ENCODE results near the gene KIAA1755. TPM values are rescaled to one million over a fixed set of nuclear protein-coding genes. Genes with fewer than 3 reads are reported as not detected.

The KIAA1755 gene
- total and polyA plus RNA-seq, 2 of the 4 experiments (the other 2 are of a cell fraction) = 2.5 to 5.1 TPM

GRCh38 chr20:38216201-38216600 lies 44.3 kb downstream of the KIAA1755 start:
- Histone ChIP-seq H3K14ac (replicated peaks; ENCODE audit: low read depth, low read length) (no peak overlapping the region), H3K18ac (ENCODE audit: low read depth, low read length) (0 out of 2 replicates have a peak overlapping the region, but pooled peaks have one; percentile 14), H3K27me3 (ENCODE audit: control insufficient read depth, insufficient read depth, low read length) (no peaks in the 10 kb centered on the region), H3K36me3 (ENCODE audit: control insufficient read depth, insufficient read depth, low read length) (no peaks in the 10 kb centered on the region), H4K8ac (ENCODE audit: low read depth in 2 of 2, low read length in 2 of 2) (peak overlapping the region; percentile 53 to 91; a peak in 3 of 4 replicates), H3K79me1 (ENCODE audit: low read depth in 1 of 2, low read length in 2 of 2) (peaks cover 0 to 35% of the 10 kb centered on the region in 2 experiments; a peak in 2 of 4 replicates), H2BK120ac (ENCODE audit: low read depth, low read length) (peak overlapping the region; percentile 83), H2BK20ac (ENCODE audit: low read depth, low read length) (peak overlapping the region; percentile 75), H2AK5ac (ENCODE audit: low read depth, low read length) (peak overlapping the region; percentile 92), H4K5ac (ENCODE audit: low read depth, low read length) (peak overlapping the region; percentile 30), H3K23ac (ENCODE audit: low read depth, low read length) (no peak overlapping the region), H3K9me3 (ENCODE audit: control insufficient read depth, insufficient read depth, low read length) (no peaks in the 10 kb centered on the region), H4K91ac (ENCODE audit: insufficient read depth, low read depth, low read length) (peak overlapping the region; percentile 100), H2AK9ac (replicated peaks; ENCODE audit: low read depth, low read length, poor library complexity) (peak overlapping the region; percentile 18), H3K4me2 (ENCODE audit: low read depth, low read length) (no peak overlapping the region), H3K9ac (ENCODE audit: low read depth, low read length) (no peak overlapping the region), H3K4me1 (ENCODE audit: control insufficient read depth, insufficient read depth, low read length) (peaks cover 22% of the 10 kb centered on the region), H2BK15ac (ENCODE audit: low read depth, low read length) (peak overlapping the region; percentile 93; the same call in 2 of the 3 replicates), H3K27ac (ENCODE audit: insufficient read depth, low read length) (peak overlapping the region; percentile 25; the same call in 1 of the 2 replicates), H3K4me3 (ENCODE audit: insufficient read depth, low read depth, low read length) (no peak overlapping the region), H3K56ac (ENCODE audit: extremely low read depth, insufficient read depth, low read length) (no peak overlapping the region), H2AFZ (replicated peaks; ENCODE audit: low read length, poor library complexity) (no peak overlapping the region), H3K4ac (ENCODE audit: low read depth, low read length) (peak overlapping the region; percentile 99), H4K20me1 (ENCODE audit: insufficient read depth, low read length) (no peaks in the 10 kb centered on the region), H3K9me1 (ENCODE audit: insufficient read depth, low read length) (peaks cover 18% of the 10 kb centered on the region; the same call in 1 of the 2 replicates), H2BK5ac (ENCODE audit: low read depth, low read length, poor library complexity, severe bottlenecking) (peak overlapping the region; percentile 76)
- BruUV-seq (replicated peaks) = no TSS peak
- no peak for ATAC-seq (ENCODE audit: low read depth)
- TF ChIP-seq ELK1 (IDR thresholded peaks at IDR 0.05; ENCODE audit: borderline replicate concordance, low read depth, low read length) (no peak), CHD1 (IDR thresholded peaks at IDR 0.05; ENCODE audit: low read depth, low read length) (no peak), RCOR1 (IDR thresholded peaks at IDR 0.05; ENCODE audit: insufficient replicate concordance, low read length) (no peak), MAZ (IDR thresholded peaks at IDR 0.05; ENCODE audit: borderline replicate concordance, low read depth, low read length) (no peak), USF2 (IDR thresholded peaks at IDR 0.05; ENCODE audit: low read depth, low read length) (no peak), MXI1 (IDR thresholded peaks at IDR 0.05; ENCODE audit: borderline replicate concordance, low read depth, low read length) (no peak), FOS (IDR thresholded peaks at IDR 0.05; ENCODE audit: low read depth, low read length) (no peak), RFX5 (IDR thresholded peaks at IDR 0.05; ENCODE audit: low read depth, low read length) (no peak), CEBPB (IDR thresholded peaks at IDR 0.05; ENCODE audit: low read depth, low read length) (no peak), RAD21 (IDR thresholded peaks at IDR 0.05; ENCODE audit: low read length) (no peak), SMC3 (IDR thresholded peaks at IDR 0.05; ENCODE audit: low read depth, low read length) (no peak), BHLHE40 (IDR thresholded peaks at IDR 0.05; ENCODE audit: low read depth, low read length) (no peak), MAFK (IDR thresholded peaks at IDR 0.05; ENCODE audit: low read depth, low read length) (no peak), POLR2A (IDR thresholded peaks at IDR 0.05; ENCODE audit: low read depth, low read length) (no peak), CTCF (conservative IDR thresholded peaks at IDR 0.05; ENCODE audit: low read depth, low read length) (no peak), NFE2L2 (IDR thresholded peaks at IDR 0.05; ENCODE audit: low read depth, low read length) (no peak)
- WGBS, 2 experiments (ENCODE audit: extremely low coverage in 2 of 2, insufficient read length in 1 of 2) = 78% methylated on average over 3 of the region's 6 CpGs; no CpG with 5 or more reads in 1 of the 2 experiments
- ChIA-PET CTCF (interaction anchor here (0.6 to 1.5 kb wide), 2 partner anchors 9 to 1644 kb away, joined by 4 read pairs; no protein-coding TSS in a partner anchor), POLR2A (ENCODE audit: unreplicated experiment) (no interaction called here)
- dilution Hi-C loops (cut with HindIII; ENCODE audit: low sequenced_read_pairs, unreplicated experiment) = no loop called here
- in situ Hi-C loops (cut with MboI; ENCODE audit: low sequenced_read_pairs) = loop anchor here (5.0 kb wide), 1 partner anchor 49 kb away; the partner anchor contains the start of gene TGM2
- intact Hi-C loops (cut with micrococcal nuclease) = loop anchor here (2.0 kb wide), 1 partner anchor 43 kb away; no protein-coding TSS in a partner anchor
- no peak for DNase-seq

Measured in IMR-90 (cell line).